BJ (cell line): Measurements from ENCODE around the gene MAPK7. TPM values are rescaled to one million over a fixed set of nuclear protein-coding genes. Genes with fewer than 3 reads are reported as not detected.

Source experiments
- CTCF ChIA-PET: fragments of 350-600 bp; formaldehyde crosslinking; extraction: SDS; loops from one replicate; lab custom pipeline; 2021; ENCODE audit warnings: antibody characterized with exemption, inconsistent platforms; lab: Yijun Ruan, JAX
- POLR2A ChIA-PET: fragments of 300-600 bp; sonication (Branson Sonifier 250); formaldehyde crosslinking; extraction: SDS; loops from one replicate; lab custom pipeline; 2021; ENCODE audit warnings: antibody characterized with exemption; lab: Charles Lee
- DNase-seq: peaks from one replicate; pipeline ENCODE4 v3.0.0-alpha.2; 2011; ENCODE audit warnings: low read depth
- H3K27me3 ChIP-seq: 2 replicates; pipeline ENCODE4 v1.6.0; 2011; ENCODE audit warnings: low read length; ENCODE audit not compliant: control insufficient read depth, insufficient read depth
- H3K36me3 ChIP-seq: 2 replicates; pipeline ENCODE4 v1.5.1; 2011; ENCODE audit warnings: low read length; ENCODE audit not compliant: control insufficient read depth, insufficient read depth
- H3K4me3 ChIP-seq: 2 replicates; pipeline ENCODE4 v1.5.1; 2011; ENCODE audit warnings: low read depth, mild to moderate bottlenecking, control low read depth, low read length
- CTCF ChIP-seq: IDR thresholded peaks from 2 replicates; pipeline ENCODE4 v1.5.1; 2011; ENCODE audit warnings: low read depth, mild to moderate bottlenecking, control low read depth, inconsistent platforms, low read length, moderate library complexity; ENCODE audit not compliant: insufficient read depth
- polyA plus RNA-seq: library from polyadenylated mRNA; depleted of rRNA; stranded (reverse); fragments of >200 nt; gene quantifications from 2 replicates; pipeline ENCODE4 v1.2.3, GENCODE V29; 2011

MAPK7 gene
- polyA plus RNA-seq, 1 experiment = 10.7 TPM

GRCh38 chr17:19386974-19387920 is 8.9 kb downstream of the MAPK7 start, which contains the start of gene MFAP4:
TSS of gene MFAP4 (minus strand) at chr17:19387190. CDS start at chr17:19387155, 35 bp downstream.
- DNase-seq = peak; percentile 68
- H3K4me3 ChIP-seq = peak within 1 kb of the TSS; percentile 53
- CTCF ChIA-PET = interaction anchor here (0.8 to 10.2 kb wide), 2 partner anchors 24 to 61 kb away, joined by 5 to 78 read pairs; partner anchors contain the start of gene B9D1
- no peaks in the 10 kb centered on the region for H3K27me3 ChIP-seq
- POLR2A ChIA-PET = interaction anchor here (0.7 to 2.0 kb wide), 2 partner anchors 9 to 23 kb away, joined by 4 to 15 read pairs; partner anchors contain the start of gene MAPK7
- H3K36me3 ChIP-seq = peaks cover 23% of the 10 kb centered on the region
- TF ChIP-seq CTCF = no peak

GRCh38 chr17:19387921-19388521 is 9.7 kb downstream of the MAPK7 start:
- ChIA-PET CTCF (interaction anchor here (1.2 to 10.2 kb wide), 5 partner anchors 8 to 60 kb away, joined by 3 to 78 read pairs (median 5); partner anchors contain the start of genes B9D1 and RNF112), POLR2A (interaction anchor here (2.0 kb wide), 1 partner anchor 10 kb away, joined by 15 read pairs; the partner anchor contains the start of gene MAPK7)
- no peak for TF ChIP-seq CTCF

GRCh38 chr17:19388791-19389785 is 10.8 kb downstream of the MAPK7 start:
- Histone ChIP-seq H3K4me3 (no peak overlapping the region), H3K36me3 (peaks cover 9% of the 10 kb centered on the region), H3K27me3 (no peaks in the 10 kb centered on the region)
- no peak for TF ChIP-seq CTCF
- no peak for DNase-seq
- ChIA-PET CTCF (interaction anchor here (1.2 to 10.2 kb wide), 5 partner anchors 9 to 59 kb away, joined by 3 to 78 read pairs (median 5); partner anchors contain the start of genes B9D1 and RNF112), POLR2A (no interaction called here)

More at GRCh38 chr17:19387921-19388521, 9.7 kb downstream of the MAPK7 start:
- Histone ChIP-seq H3K27me3 (no peaks in the 10 kb centered on the region), H3K36me3 (peaks cover 17% of the 10 kb centered on the region), H3K4me3 (no peak overlapping the region)
- peak; percentile 34 for DNase-seq

GRCh38 chr17:19390951-19391350 is 12.7 kb downstream of the MAPK7 start:
- H3K36me3 ChIP-seq = peaks cover 1% of the 10 kb centered on the region
- no peak for DNase-seq
- CTCF ChIA-PET = interaction anchor here (2.1 to 10.2 kb wide), 2 partner anchors 28 to 57 kb away, joined by 7 to 78 read pairs; partner anchors contain the start of gene B9D1
- no peak for TF ChIP-seq CTCF
- H3K4me3 ChIP-seq = no peak overlapping the region
- no peaks in the 10 kb centered on the region for H3K27me3 ChIP-seq
- POLR2A ChIA-PET = no interaction called here
